Measurements from ENCODE around the gene DISP1. TPM values are rescaled to one million over a fixed set of nuclear protein-coding genes. Genes with fewer than 3 reads are reported as not detected.

Gene DISP1
- total RNA-seq, 6 experiments from 2014 or later = 2.8 to 4.0 (median 3.7) TPM

DNA sequence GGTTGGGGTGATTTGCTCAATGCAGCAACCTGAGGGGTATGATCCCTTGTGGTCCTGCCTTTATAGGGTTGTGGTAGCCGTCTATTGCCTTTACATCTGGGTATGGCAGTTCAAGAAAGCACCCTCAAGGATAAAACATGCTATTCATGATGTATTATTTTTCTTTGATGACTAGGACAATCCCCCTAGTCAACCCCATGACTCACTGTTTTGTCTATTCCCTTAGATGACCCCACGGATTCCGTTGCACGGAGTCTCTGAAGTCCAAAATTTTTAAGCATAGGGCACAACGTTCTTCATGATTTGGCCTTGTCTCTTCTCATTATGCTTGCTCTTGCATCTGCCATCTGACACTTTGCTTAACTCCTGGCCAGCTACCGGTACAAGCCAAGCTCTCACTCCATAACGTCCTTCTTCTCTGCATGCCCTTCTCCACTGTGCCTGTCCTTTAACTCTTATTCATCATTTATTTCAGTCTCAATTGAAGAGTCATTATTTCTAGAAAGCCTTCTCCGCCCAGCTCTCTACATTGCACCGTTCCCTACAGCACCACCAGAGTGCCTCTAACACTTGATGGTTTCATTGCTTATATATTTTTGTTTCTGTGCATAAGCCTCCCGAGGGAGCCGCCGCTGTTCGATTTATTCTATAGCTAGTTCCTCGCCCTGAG lies 838 bp upstream of the DISP1 start:
- peak; percentile 9 for DNase-seq
- H3K36me3 Mint-ChIP-seq (ENCODE audit: low read depth) = no peaks in the 10 kb centered on the region
- peak overlapping the region; percentile 97 for H3K4me3 Mint-ChIP-seq
- no peaks in the 10 kb centered on the region for H3K27me3 Mint-ChIP-seq (ENCODE audit: insufficient read depth)
- peak overlapping the region; percentile 83 for H3K27ac Mint-ChIP-seq
- peaks cover 48% of the 10 kb centered on the region for H3K4me1 Mint-ChIP-seq (ENCODE audit: low read depth)
- TF ChIP-seq, protein P1, sequence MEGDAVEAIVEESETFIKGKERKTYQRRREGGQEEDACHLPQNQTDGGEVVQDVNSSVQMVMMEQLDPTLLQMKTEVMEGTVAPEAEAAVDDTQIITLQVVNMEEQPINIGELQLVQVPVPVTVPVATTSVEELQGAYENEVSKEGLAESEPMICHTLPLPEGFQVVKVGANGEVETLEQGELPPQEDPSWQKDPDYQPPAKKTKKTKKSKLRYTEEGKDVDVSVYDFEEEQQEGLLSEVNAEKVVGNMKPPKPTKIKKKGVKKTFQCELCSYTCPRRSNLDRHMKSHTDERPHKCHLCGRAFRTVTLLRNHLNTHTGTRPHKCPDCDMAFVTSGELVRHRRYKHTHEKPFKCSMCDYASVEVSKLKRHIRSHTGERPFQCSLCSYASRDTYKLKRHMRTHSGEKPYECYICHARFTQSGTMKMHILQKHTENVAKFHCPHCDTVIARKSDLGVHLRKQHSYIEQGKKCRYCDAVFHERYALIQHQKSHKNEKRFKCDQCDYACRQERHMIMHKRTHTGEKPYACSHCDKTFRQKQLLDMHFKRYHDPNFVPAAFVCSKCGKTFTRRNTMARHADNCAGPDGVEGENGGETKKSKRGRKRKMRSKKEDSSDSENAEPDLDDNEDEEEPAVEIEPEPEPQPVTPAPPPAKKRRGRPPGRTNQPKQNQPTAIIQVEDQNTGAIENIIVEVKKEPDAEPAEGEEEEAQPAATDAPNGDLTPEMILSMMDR (IDR thresholded peaks at IDR 0.05) = no peak
- no peaks in the 10 kb centered on the region for H3K9me3 Mint-ChIP-seq

DNA sequence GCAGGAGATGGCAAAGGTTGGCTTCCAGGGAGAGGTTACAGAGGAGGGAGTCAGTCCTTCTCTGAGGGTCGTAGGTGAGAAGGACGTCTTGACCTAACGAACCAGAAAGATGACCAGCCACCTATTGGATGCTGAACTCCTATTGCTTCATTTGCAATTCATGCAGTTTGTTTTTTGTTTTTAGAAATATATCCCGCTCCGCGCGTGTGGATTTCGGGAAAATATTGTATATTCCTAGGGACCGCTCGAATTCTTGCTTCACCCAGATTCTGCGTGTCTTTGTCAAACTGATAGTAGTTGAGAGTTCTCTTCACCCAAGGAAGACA lies 564 bp downstream of the DISP1 start:
- H3K9me3 Mint-ChIP-seq = no peaks in the 10 kb centered on the region
- H3K4me1 Mint-ChIP-seq (ENCODE audit: low read depth) = peaks cover 55% of the 10 kb centered on the region
- no peaks in the 10 kb centered on the region for H3K36me3 Mint-ChIP-seq (ENCODE audit: low read depth)
- H3K4me3 Mint-ChIP-seq = peak overlapping the region; percentile 97
- no peaks in the 10 kb centered on the region for H3K27me3 Mint-ChIP-seq (ENCODE audit: insufficient read depth)
- TF ChIP-seq, protein P1 (IDR thresholded peaks at IDR 0.05) = no peak
- H3K27ac Mint-ChIP-seq = peak overlapping the region; percentile 92
- DNase-seq = no peak

DNA sequence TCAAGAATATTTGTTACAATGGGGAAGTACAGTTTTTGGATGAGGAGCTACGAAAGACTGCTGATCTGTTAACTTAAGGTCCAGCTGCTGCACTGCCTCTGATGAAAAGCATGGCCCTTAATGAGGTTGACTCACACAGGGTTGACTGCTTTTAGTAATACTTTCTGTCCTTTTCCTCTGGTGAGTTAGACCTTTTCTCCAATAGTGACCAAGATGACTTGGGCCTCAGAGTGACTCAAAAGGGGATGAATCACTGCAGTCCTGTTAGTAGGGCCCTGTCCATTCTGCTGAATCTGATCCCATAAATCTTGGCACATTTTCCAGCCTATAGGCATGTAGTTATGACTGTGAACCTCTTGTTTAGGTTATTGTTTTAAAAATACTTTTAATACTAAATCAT lies 2.7 kb downstream of the DISP1 start:
- Mint-ChIP-seq H3K4me1 (ENCODE audit: low read depth) (peaks cover 72% of the 10 kb centered on the region), H3K9me3 (no peaks in the 10 kb centered on the region), H3K27me3 (ENCODE audit: insufficient read depth) (no peaks in the 10 kb centered on the region), H3K36me3 (ENCODE audit: low read depth) (no peaks in the 10 kb centered on the region), H3K4me3 (peak overlapping the region; percentile 77), H3K27ac (peak overlapping the region; percentile 68)
- DNase-seq = peak; percentile 98
- TF ChIP-seq, protein P1 (IDR thresholded peaks at IDR 0.05) = no peak

DNA sequence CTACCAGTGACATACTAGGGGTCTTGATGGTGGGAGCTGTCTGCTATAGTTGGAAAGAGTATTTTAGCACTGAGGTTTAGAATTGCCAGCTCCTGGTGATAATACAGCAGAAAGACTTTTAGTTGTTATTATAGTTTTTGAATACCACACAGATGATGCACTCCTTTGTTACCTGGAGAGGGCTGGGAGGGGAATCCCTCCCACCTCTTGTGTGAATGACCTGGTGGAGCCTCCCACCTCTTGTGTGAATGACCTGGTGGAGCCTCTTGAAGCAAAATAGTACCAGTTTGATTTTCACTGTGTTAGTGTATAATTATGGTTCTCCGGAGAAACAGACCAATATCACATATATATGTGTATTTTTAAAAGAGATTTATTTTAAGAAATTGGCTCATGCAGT lies 3.3 kb downstream of the DISP1 start:
- Mint-ChIP-seq H3K27ac (peak overlapping the region; percentile 69), H3K27me3 (ENCODE audit: insufficient read depth) (no peaks in the 10 kb centered on the region), H3K9me3 (no peaks in the 10 kb centered on the region), H3K4me3 (peak overlapping the region; percentile 61), H3K36me3 (ENCODE audit: low read depth) (no peaks in the 10 kb centered on the region), H3K4me1 (ENCODE audit: low read depth) (peaks cover 76% of the 10 kb centered on the region)
- TF ChIP-seq, protein P1 (IDR thresholded peaks at IDR 0.05) = no peak
- DNase-seq = no peak

DNA sequence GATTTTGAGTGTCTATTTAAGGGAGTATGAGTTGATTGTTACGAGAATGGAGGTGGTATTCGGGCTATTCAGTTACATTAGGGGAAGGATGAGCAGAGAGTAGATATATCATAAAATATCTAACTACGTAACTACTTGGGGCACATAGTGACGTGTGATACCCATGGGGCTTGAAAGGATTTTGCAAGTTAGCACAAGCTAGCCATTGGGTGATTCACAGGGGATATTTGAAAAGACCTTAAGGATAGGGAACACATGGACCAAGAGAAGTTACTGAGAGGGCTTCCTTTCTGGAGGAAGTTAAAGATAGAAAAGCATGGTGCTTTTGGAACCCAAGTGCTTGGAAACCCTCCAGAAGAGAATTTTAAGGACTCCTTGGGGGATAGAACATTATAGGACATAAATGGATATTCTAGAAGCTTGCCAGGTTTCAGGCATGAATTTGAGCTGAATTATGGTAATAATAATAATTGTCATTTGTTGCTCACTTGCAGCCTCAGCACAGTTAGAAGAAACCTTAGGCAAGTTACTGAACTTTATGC lies 5.4 kb downstream of the DISP1 start:
- TF ChIP-seq, protein P1 (IDR thresholded peaks at IDR 0.05) = no peak
- H3K4me1 Mint-ChIP-seq (ENCODE audit: low read depth) = peaks cover 72% of the 10 kb centered on the region
- no peak overlapping the region for H3K27ac Mint-ChIP-seq
- H3K4me3 Mint-ChIP-seq = no peak overlapping the region
- no peaks in the 10 kb centered on the region for H3K36me3 Mint-ChIP-seq (ENCODE audit: low read depth)
- no peaks in the 10 kb centered on the region for H3K9me3 Mint-ChIP-seq
- no peaks in the 10 kb centered on the region for H3K27me3 Mint-ChIP-seq (ENCODE audit: insufficient read depth)
- no peak for DNase-seq
